ENCODE data around the gene DAPK2. TPM values are rescaled to one million over a fixed set of nuclear protein-coding genes. Genes with fewer than 3 reads are reported as not detected.
A peak's percentile ranks its signal among the peaks of the same experiment; 100 is the strongest.

The DAPK2 gene
- total and polyA plus RNA-seq, 7 donors, result 3.7 to 65.6 (median 44.3) TPM

DNA sequence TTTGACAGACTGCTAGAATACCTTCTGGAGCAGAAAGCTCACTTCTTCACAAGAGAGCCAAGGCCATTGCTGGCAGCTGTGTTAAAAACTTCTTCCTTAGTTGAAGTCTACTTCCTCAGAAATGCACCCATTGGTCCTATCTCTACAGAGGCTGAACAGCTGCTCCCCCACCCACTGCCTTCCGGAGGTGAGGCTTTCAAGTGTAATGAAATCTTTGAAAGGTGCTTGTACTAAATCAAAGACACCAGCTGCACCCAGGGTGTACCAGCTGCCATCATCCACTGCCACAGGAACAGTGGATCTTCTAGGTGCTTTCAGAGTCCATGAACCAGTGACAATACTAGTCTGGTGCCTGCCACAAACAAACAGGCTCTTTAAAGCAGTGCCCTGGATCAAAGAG lies 186.1 kb downstream of the DAPK2 start:
- intact Hi-C loops (cut with DNase I), result no loop called here
- DNase-seq (no peak), ATAC-seq (peak in 1 of 4 donors; percentile 18)
- Histone ChIP-seq H3K9me3 (no peaks in the 10 kb centered on the region), H3K27ac (peak overlapping the region; percentile 39), H3K36me3 (ENCODE audit: insufficient read depth in 1 of 2, low read depth in 1 of 2) (no peaks in the 10 kb centered on the region), H3K4me1 (peaks cover 15% of the 10 kb centered on the region), H3K4me3 (no peak overlapping the region), H3K27me3 (ENCODE audit: insufficient read depth in 3 of 3, low read length in 2 of 3) (no peaks in the 10 kb centered on the region)
- WGBS, 3 donors, result 35 to 79% (median 52%) methylated on average over 1 of the region's 1 CpG
- TF ChIP-seq, protein P1, sequence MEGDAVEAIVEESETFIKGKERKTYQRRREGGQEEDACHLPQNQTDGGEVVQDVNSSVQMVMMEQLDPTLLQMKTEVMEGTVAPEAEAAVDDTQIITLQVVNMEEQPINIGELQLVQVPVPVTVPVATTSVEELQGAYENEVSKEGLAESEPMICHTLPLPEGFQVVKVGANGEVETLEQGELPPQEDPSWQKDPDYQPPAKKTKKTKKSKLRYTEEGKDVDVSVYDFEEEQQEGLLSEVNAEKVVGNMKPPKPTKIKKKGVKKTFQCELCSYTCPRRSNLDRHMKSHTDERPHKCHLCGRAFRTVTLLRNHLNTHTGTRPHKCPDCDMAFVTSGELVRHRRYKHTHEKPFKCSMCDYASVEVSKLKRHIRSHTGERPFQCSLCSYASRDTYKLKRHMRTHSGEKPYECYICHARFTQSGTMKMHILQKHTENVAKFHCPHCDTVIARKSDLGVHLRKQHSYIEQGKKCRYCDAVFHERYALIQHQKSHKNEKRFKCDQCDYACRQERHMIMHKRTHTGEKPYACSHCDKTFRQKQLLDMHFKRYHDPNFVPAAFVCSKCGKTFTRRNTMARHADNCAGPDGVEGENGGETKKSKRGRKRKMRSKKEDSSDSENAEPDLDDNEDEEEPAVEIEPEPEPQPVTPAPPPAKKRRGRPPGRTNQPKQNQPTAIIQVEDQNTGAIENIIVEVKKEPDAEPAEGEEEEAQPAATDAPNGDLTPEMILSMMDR (IDR thresholded peaks at IDR 0.05), result no peak

DNA sequence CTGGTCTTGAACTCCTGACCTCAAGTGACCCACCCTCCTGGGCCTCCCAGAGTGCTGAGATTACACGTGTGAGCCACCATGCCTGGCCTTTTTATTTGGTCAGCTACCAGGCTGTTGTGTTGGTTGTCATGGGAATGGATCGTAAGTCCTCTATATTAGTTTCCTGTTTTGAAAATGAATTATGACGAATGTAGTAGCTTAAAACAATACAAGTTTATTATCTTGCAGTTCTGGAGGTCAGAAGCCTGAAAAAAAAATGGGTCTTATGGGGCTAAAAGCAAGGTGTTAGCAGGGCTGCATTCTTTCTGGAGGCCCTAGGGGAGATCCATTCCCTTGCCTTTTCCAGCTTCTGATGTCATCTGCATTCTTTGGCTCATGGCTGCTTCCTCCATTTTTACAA lies 187.4 kb downstream of the DAPK2 start:
- ATAC-seq (peak in 1 of 4 donors; percentile 49), DNase-seq (no peak)
- Histone ChIP-seq H3K27me3 (ENCODE audit: insufficient read depth in 3 of 3, low read length in 2 of 3) (no peaks in the 10 kb centered on the region), H3K27ac (peak overlapping the region; percentile 39), H3K36me3 (ENCODE audit: insufficient read depth in 1 of 2, low read depth in 1 of 2) (no peaks in the 10 kb centered on the region), H3K9me3 (no peaks in the 10 kb centered on the region), H3K4me1 (peaks cover 15% of the 10 kb centered on the region), H3K4me3 (no peak overlapping the region)
- intact Hi-C loops (cut with DNase I), result no loop called here
- TF ChIP-seq, protein P1 (IDR thresholded peaks at IDR 0.05), result no peak
- 32 to 43% (median 39%) methylated on average over 3 of the region's 3 CpGs for WGBS, 3 donors

DNA sequence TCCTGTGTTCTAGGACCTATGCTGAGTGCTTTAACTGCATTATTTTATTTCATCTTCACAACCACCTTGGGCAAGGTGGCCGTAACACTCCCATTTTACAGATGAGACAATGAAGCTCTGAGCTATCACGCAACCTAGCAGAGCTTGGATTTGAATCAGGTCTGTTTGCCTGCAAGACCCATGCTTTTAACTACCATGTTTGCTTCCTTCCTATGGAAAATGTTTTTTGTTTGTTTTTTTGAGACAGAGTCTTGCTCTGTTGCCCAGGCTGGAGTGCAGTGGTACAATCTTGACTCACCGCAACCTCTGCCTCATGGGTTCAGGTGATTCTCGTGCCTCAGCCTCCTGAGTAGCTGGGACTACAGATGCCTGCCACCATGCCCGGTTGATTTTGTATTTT lies 187.8 kb downstream of the DAPK2 start:
- H3K4me3 ChIP-seq, result no peak overlapping the region
- peak overlapping the region; percentile 39 for H3K27ac ChIP-seq
- WGBS, 3 donors, result 70 to 83% (median 73%) methylated on average over 5 of the region's 5 CpGs
- H3K4me1 ChIP-seq, result peaks cover 15% of the 10 kb centered on the region
- TF ChIP-seq, protein P1 (IDR thresholded peaks at IDR 0.05), result no peak
- no peak for ATAC-seq
- H3K9me3 ChIP-seq, result no peaks in the 10 kb centered on the region
- intact Hi-C loops (cut with DNase I), result no loop called here
- no peak for DNase-seq
- H3K27me3 ChIP-seq (ENCODE audit: insufficient read depth in 3 of 3, low read length in 2 of 3), result no peaks in the 10 kb centered on the region
- H3K36me3 ChIP-seq (ENCODE audit: insufficient read depth in 1 of 2, low read depth in 1 of 2), result no peaks in the 10 kb centered on the region

DNA sequence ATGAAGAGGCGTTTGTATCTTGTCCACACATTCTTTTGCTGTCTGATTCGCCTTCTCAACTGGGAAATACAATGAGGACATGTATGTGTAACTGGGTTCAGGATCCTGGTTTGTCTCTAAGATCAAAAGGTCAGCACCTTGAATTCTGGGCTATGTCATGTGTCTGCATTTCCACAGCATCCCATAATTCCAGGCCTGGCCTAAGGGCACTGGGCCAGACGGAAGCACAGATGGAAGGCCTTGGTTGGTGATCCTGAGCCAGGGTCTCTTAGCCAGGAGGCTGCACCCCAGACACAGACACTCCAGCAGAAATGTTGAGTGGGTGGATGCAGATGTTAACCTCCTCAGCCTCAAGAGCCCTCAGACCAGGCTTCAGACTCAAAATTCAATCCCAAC lies 188.8 kb downstream of the DAPK2 start:
- TF ChIP-seq, protein P1 (IDR thresholded peaks at IDR 0.05), result no peak
- Histone ChIP-seq H3K4me1 (peaks cover 15% of the 10 kb centered on the region), H3K27me3 (ENCODE audit: insufficient read depth in 3 of 3, low read length in 2 of 3) (no peaks in the 10 kb centered on the region), H3K4me3 (no peak overlapping the region), H3K9me3 (no peaks in the 10 kb centered on the region), H3K27ac (peak overlapping the region; percentile 39), H3K36me3 (ENCODE audit: insufficient read depth in 1 of 2, low read depth in 1 of 2) (no peaks in the 10 kb centered on the region)
- intact Hi-C loops (cut with DNase I), result no loop called here
- WGBS, 3 donors, result 46 to 55% (median 52%) methylated on average over 3 of the region's 3 CpGs
- DNase-seq (no peak), ATAC-seq (peak in 1 of 4 donors; percentile 34)

Other genes starting within 250 kb of the DAPK2 start
- gene HERC1, start 212.5 kb downstream of the DAPK2 start, total RNA-seq, result 10 to 100 TPM; 54.9 to 98.5 (median 79.5) TPM
- gene HERC1, start 212.5 kb downstream of the DAPK2 start, polyA plus RNA-seq, result 10 to 100 TPM; 31.4 to 49.9 (median 43.2) TPM
- gene CIAO2A, start 47.4 kb upstream of the DAPK2 start, total RNA-seq, result 10 to 100 TPM; 24.0 to 80.8 (median 34.5) TPM
- 100 to 1,000 TPM in 1 of 3 donors, 10 to 100 TPM in 2; 73.5 to 109 (median 79.2) TPM for gene CIAO2A, start 47.4 kb upstream of the DAPK2 start, polyA plus RNA-seq
- 100 to 1,000 TPM in 1 of 4 donors, 10 to 100 TPM in 3; 36.4 to 102 (median 49.3) TPM for gene SNX1, start 49.5 kb upstream of the DAPK2 start, total RNA-seq
- gene SNX1, start 49.5 kb upstream of the DAPK2 start, polyA plus RNA-seq, result 10 to 100 TPM; 59.6 to 64.4 (median 63.2) TPM
- gene SNX22, start 105.2 kb upstream of the DAPK2 start, total RNA-seq, result under 1 TPM; 0.08 to 0.17 (median 0.16) TPM
- under 1 TPM; 0.06 to 0.31 (median 0.23) TPM for gene SNX22, start 105.2 kb upstream of the DAPK2 start, polyA plus RNA-seq
- gene PPIB, start 116.5 kb upstream of the DAPK2 start, total RNA-seq, result 10 to 100 TPM; 40.8 to 61.1 (median 50.1) TPM
- 100 to 1,000 TPM in 1 of 3 donors, 10 to 100 TPM in 2; 38.0 to 160 (median 79.6) TPM for gene PPIB, start 116.5 kb upstream of the DAPK2 start, polyA plus RNA-seq